ENCODE results near the gene SDK1. TPM values are rescaled to one million over a fixed set of nuclear protein-coding genes. Genes with fewer than 3 reads are reported as not detected.

SDK1 gene
- total and polyA plus RNA-seq, 2 of the 8 experiments (the other 6 are each of a cell fraction or from before 2014, with no cell fraction given): 3.3 to 7.2 TPM

- no peaks in the 10 kb centered on the region for H4K20me1 ChIP-seq (replicated peaks in 1 of 2; ENCODE audit: control insufficient read depth in 1 of 2, insufficient read depth in 2 of 2, low read length in 2 of 2)
- CTCF ChIA-PET (ENCODE audit: partially characterized antibody): interaction anchor here (0.6 to 1.7 kb wide), 4 partner anchors 10 to 238 kb away, joined by 3 to 5 read pairs (median 3); no protein-coding TSS in a partner anchor
- POLR2A ChIA-PET (ENCODE audit: partially characterized antibody): no interaction called here
- no peaks in the 10 kb centered on the region; a peak in 5 of 7 replicates for H3K4me1 ChIP-seq (replicated peaks in 1 of 4; ENCODE audit: control insufficient read depth in 3 of 4, insufficient read depth in 4 of 4, low read length in 3 of 4)
- no peak overlapping the region for H2BK12ac ChIP-seq (ENCODE audit: low read depth, low read length)
- no peaks in the 10 kb centered on the region for H3K23me2 ChIP-seq (ENCODE audit: low read depth, low read length)
- no peak overlapping the region for H2BK20ac ChIP-seq (ENCODE audit: low read length)
- H3K27me3 ChIP-seq (replicated peaks in 1 of 4; ENCODE audit: control insufficient read depth in 3 of 4, extremely low read depth in 1 of 4, insufficient read depth in 3 of 4, low read length in 3 of 4): no peaks in the 10 kb centered on the region
- H3K9me3 ChIP-seq (ENCODE audit: insufficient read depth in 2 of 2, low read depth in 1 of 2, low read length in 1 of 2): peaks cover 11% of the 10 kb centered on the region in 2 experiments; a peak in 3 of 4 replicates
- H3K27ac ChIP-seq (ENCODE audit: low read depth, low read length): no peak overlapping the region
- no peaks in the 10 kb centered on the region for H3K79me2 ChIP-seq (ENCODE audit: control insufficient read depth in 1 of 2, insufficient read depth in 2 of 2, low read length in 2 of 2)
- H4K5ac ChIP-seq (ENCODE audit: insufficient read length, low read depth, low read length): no peak overlapping the region
- H3K23ac ChIP-seq (ENCODE audit: insufficient read length): no peak overlapping the region
- no peaks in the 10 kb centered on the region for H3K79me1 ChIP-seq (ENCODE audit: low read depth, low read length)
- no peak overlapping the region for H3K18ac ChIP-seq (ENCODE audit: extremely low read depth, low read length)
- FAIRE-seq (no peak), DNase-seq (ENCODE audit: low read depth in 1 of 2, low spot score in 2 of 2) (peak in 1 of 2 experiments; percentile 27)
- H3K9ac ChIP-seq (replicated peaks in 1 of 4; ENCODE audit: extremely low read depth in 1 of 4, low read depth in 3 of 4, low read length in 3 of 4): no peak overlapping the region
- H4K8ac ChIP-seq (ENCODE audit: extremely low read depth, insufficient read depth, low read length): 0 out of 2 replicates have a peak overlapping the region, but pooled peaks have one; percentile 16
- no peak overlapping the region for H3K4ac ChIP-seq (replicated peaks; ENCODE audit: insufficient read length, low read depth, low read length)
- no peak overlapping the region for H3K4me3 ChIP-seq (ENCODE audit: extremely low read depth in 1 of 4, insufficient read depth in 2 of 4, low read depth in 3 of 4, low read length in 4 of 4)
- H4K91ac ChIP-seq (replicated peaks; ENCODE audit: insufficient read length, low read length): no peak overlapping the region
- H3K14ac ChIP-seq (ENCODE audit: insufficient read length): no peak overlapping the region
- no peak overlapping the region for H2BK5ac ChIP-seq (ENCODE audit: low read depth, low read length)
- H3K4me2 ChIP-seq (ENCODE audit: insufficient read depth in 1 of 2, low read depth in 2 of 2, low read length in 2 of 2): no peak overlapping the region
- H3K36me3 ChIP-seq (ENCODE audit: control insufficient read depth in 2 of 4, insufficient read depth in 4 of 4, low read length in 3 of 4): no peaks in the 10 kb centered on the region
- whole genome bisulfite sequencing, 2 experiments (ENCODE audit: extremely low coverage in 1 of 2, insufficient coverage in 1 of 2, insufficient read length in 1 of 2, insufficient replicate concordance in 2 of 2, low coverage in 1 of 2, low lambda C conversion rate in 2 of 2, missing lambda C conversion rate in 1 of 2): 91% methylated on average over 12 of the region's 12 CpGs; no CpG with 5 or more reads in 1 of the 2 experiments
- H2AFZ ChIP-seq (ENCODE audit: low read length): no peak overlapping the region
- H3K56ac ChIP-seq (replicated peaks; ENCODE audit: insufficient read length, low read depth, low read length): no peak overlapping the region
- H2AK5ac ChIP-seq (ENCODE audit: low read depth, low read length): no peak overlapping the region
- H2BK120ac ChIP-seq (replicated peaks; ENCODE audit: low read depth, low read length): no peak overlapping the region
- H2BK15ac ChIP-seq (ENCODE audit: low read length): no peak overlapping the region
- no peak for TF ChIP-seq CEBPB (IDR thresholded peaks at IDR 0.05; ENCODE audit: low read depth, low read length)
- no peak for TF ChIP-seq CTBP2 (IDR thresholded peaks at IDR 0.05; ENCODE audit: borderline replicate concordance, insufficient read depth, insufficient read length, low read length)
- TF ChIP-seq RXRA (IDR thresholded peaks at IDR 0.05; ENCODE audit: insufficient read depth, low read depth, low read length): no peak
- TF ChIP-seq GABPA (IDR thresholded peaks at IDR 0.05; ENCODE audit: borderline replicate concordance, insufficient read depth, low read length): no peak
- no peak for TF ChIP-seq CHD1 (IDR thresholded peaks at IDR 0.05; ENCODE audit: low read depth, low read length)
- no peak for TF ChIP-seq CBX5 (IDR thresholded peaks at IDR 0.05; ENCODE audit: low read depth, low read length)
- TF ChIP-seq HDAC6 (IDR thresholded peaks at IDR 0.05; ENCODE audit: low read depth, low read length): no peak
- TF ChIP-seq EP300 (IDR thresholded peaks at IDR 0.05; ENCODE audit: borderline replicate concordance in 1 of 2, low read depth in 2 of 2, low read length in 2 of 2): no peak
- TF ChIP-seq, protein P1, sequence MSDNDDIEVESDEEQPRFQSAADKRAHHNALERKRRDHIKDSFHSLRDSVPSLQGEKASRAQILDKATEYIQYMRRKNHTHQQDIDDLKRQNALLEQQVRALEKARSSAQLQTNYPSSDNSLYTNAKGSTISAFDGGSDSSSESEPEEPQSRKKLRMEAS (IDR thresholded peaks at IDR 0.05): no peak
- TF ChIP-seq CHD2 (IDR thresholded peaks at IDR 0.05; ENCODE audit: low read length): no peak
- no peak for TF ChIP-seq EZH2 (IDR thresholded peaks at IDR 0.05; ENCODE audit: low read depth, low read length, severe bottlenecking)
- no peak for TF ChIP-seq BRCA1 (IDR thresholded peaks at IDR 0.05; ENCODE audit: low read depth, low read length)
- TF ChIP-seq RFX5 (IDR thresholded peaks at IDR 0.05; ENCODE audit: borderline replicate concordance, low read depth, low read length): no peak
- TF ChIP-seq SIX5 (IDR thresholded peaks at IDR 0.05; ENCODE audit: low read depth, low read length): no peak
- TF ChIP-seq TAF1 (IDR thresholded peaks at IDR 0.05; ENCODE audit: low read depth, low read length): no peak
Observed at GRCh38 chr7:4270268-4270667, 969.2 kb downstream of the SDK1 start.
